Thymus (tissue), 11 donors: ENCODE results near the gene DTX3. TPM values are rescaled to one million over a fixed set of nuclear protein-coding genes. Genes with fewer than 3 reads are reported as not detected.

Experiments
- DNase-seq, 9 donors: peaks; one replicate each; pipeline ENCODE4 v3.0.0-alpha.2; 2013; ENCODE audit warnings: low spot score in 9 of 9, low read depth in 6 of 9, missing footprints in 1 of 9
- H3K27ac ChIP-seq, 2 donors: one replicate each; pipeline ENCODE4 v1.5.1; 2013; ENCODE audit warnings: control low read depth in 1 of 2, low read depth in 1 of 2, low read length in 1 of 2, mild to moderate bottlenecking in 1 of 2, moderate library complexity in 1 of 2
- H3K27me3 ChIP-seq, 2 donors: one replicate each; pipeline ENCODE4 v1.5.1; 2013; ENCODE audit warnings: low read length in 1 of 2; ENCODE audit not compliant: control insufficient read depth in 2 of 2, insufficient read depth in 1 of 2
- H3K36me3 ChIP-seq, 2 donors: one replicate each; pipeline ENCODE4 v1.5.1; 2013; ENCODE audit warnings: low read length in 1 of 2, mild to moderate bottlenecking in 1 of 2, moderate library complexity in 1 of 2; ENCODE audit not compliant: control insufficient read depth in 2 of 2, insufficient read depth in 2 of 2
- H3K4me1 ChIP-seq, 2 donors: one replicate each; pipeline ENCODE4 v1.5.1; 2013; ENCODE audit warnings: low read length in 2 of 2; ENCODE audit not compliant: control insufficient read depth in 2 of 2, insufficient read depth in 2 of 2
- H3K4me3 ChIP-seq, 2 donors: one replicate each; pipeline ENCODE4 v1.5.1; 2013; ENCODE audit warnings: low read length in 2 of 2, control low read depth in 1 of 2, mild to moderate bottlenecking in 1 of 2
- H3K9me3 ChIP-seq, 2 donors: one replicate each; pipeline ENCODE4 v1.5.1; 2013; ENCODE audit warnings: low read length in 1 of 2, mild to moderate bottlenecking in 1 of 2; ENCODE audit not compliant: control insufficient read depth in 2 of 2, insufficient read depth in 1 of 2
- WGBS: extraction: QIAGEN DNeasy Blood & Tissue Kit; methylation state at CpG from one replicate; pipeline ENCODE4 v1.1.7; 2013; 5-methylcytosine and 5-hydroxymethylcytosine counted together
- polyA plus RNA-seq: library from polyadenylated mRNA; stranded (reverse); fragments of 200-250 nt; gene quantifications from one replicate; pipeline ENCODE4 v1.2.3, GENCODE V29; 2013
- total RNA-seq: library from RNA; stranded (reverse); fragments of 120-200 nt; gene quantifications from one replicate; pipeline ENCODE4 v1.2.4, GENCODE V29; 2013
- donor health status: healthy.

The DTX3 gene
- total and polyA plus RNA-seq, 2 donors, result 16.6 to 36.8 TPM

DNA sequence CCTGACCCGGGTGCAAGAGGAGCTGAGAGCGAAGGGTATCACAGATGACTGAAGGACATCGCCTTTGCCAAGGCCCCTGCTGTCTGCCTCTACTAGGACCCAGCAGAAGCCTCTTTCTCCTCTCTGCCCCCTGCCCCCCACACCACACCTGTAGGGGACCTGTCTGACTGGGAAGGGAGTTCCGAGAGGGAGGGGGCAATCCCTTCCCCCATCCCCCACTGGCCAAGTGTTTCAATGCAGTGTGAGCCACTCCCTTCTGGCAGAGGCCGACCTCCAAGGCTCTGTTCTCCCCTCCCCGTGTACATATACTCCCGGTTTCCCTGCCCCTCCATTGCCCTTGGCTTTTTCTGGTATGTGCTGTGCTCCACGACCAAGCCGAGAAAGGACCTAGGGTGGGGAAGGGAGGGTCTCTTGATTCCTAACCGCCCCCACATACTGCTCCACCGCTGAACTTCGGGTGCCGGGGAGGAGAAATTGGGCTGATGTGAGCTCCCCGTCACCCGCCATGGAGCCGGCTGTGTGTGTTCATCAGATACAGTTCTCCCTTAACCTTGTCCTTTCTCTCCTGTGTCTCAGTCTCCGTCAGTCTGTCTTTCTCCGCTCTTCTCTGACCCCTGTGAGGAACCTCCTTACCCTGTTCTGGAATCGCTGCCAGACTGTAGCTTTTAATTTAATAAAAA, 4.6 kb downstream of the DTX3 start:
- H3K4me3 ChIP-seq, result no peak overlapping the region
- H3K27me3 ChIP-seq, result peaks cover 22 to 61% of the 10 kb centered on the region in 2 donors
- 95% methylated on average over 19 of the region's 19 CpGs for WGBS
- peaks cover 10 to 19% of the 10 kb centered on the region in 2 donors for H3K36me3 ChIP-seq
- H3K9me3 ChIP-seq, result peaks cover 0 to 3% of the 10 kb centered on the region in 2 donors
- no peak overlapping the region for H3K27ac ChIP-seq
- peaks cover 24 to 34% of the 10 kb centered on the region in 2 donors for H3K4me1 ChIP-seq
- no peak for DNase-seq

- no peak for DNase-seq
- WGBS, result 47% methylated on average over 34 of the region's 34 CpGs
- H3K4me1 ChIP-seq, result peaks cover 19 to 35% of the 10 kb centered on the region in 2 donors
- H3K27me3 ChIP-seq, result peaks cover 22 to 67% of the 10 kb centered on the region in 2 donors
- peaks cover 10 to 19% of the 10 kb centered on the region in 2 donors for H3K36me3 ChIP-seq
- no peak overlapping the region for H3K4me3 ChIP-seq
- H3K27ac ChIP-seq, result no peak overlapping the region
- peaks cover 0 to 3% of the 10 kb centered on the region in 2 donors for H3K9me3 ChIP-seq
Observed at GRCh38 chr12:57609781-57610553, 5.3 kb downstream of the DTX3 start.

GRCh38 chr12:57610554-57611107, 6.0 kb downstream of the DTX3 start:
- 4% methylated on average over 29 of the region's 29 CpGs for WGBS
- Histone ChIP-seq H3K9me3 (peaks cover 0 to 3% of the 10 kb centered on the region in 2 donors), H3K4me1 (peaks cover 13 to 29% of the 10 kb centered on the region in 2 donors), H3K36me3 (peaks cover 10 to 19% of the 10 kb centered on the region in 2 donors), H3K27ac (no peak overlapping the region), H3K4me3 (peak overlapping the region; percentile 16 to 56), H3K27me3 (peaks cover 22 to 70% of the 10 kb centered on the region in 2 donors)
- no peak for DNase-seq

- peaks cover 8 to 24% of the 10 kb centered on the region in 2 donors for H3K4me1 ChIP-seq
- no peak for DNase-seq
- H3K27me3 ChIP-seq, result peaks cover 22 to 77% of the 10 kb centered on the region in 2 donors
Observed at GRCh38 chr12:57611108-57611826, 6.6 kb downstream of the DTX3 start, which contains the start of gene ARHGEF25. ARHGEF25 (plus strand) TSS chr12:57611435; CDS start chr12:57611895, 460 bp downstream.

GRCh38 chr12:57611827-57612710, 7.4 kb downstream of the DTX3 start:
- peaks cover 7 to 13% of the 10 kb centered on the region in 2 donors for H3K36me3 ChIP-seq
- H3K4me1 ChIP-seq, result peaks cover 8 to 24% of the 10 kb centered on the region in 2 donors
- H3K4me3 ChIP-seq, result peak overlapping the region in 1 of 2 donors; percentile 56
- H3K9me3 ChIP-seq, result peaks cover 0 to 3% of the 10 kb centered on the region in 2 donors
- no peak overlapping the region for H3K27ac ChIP-seq
- H3K27me3 ChIP-seq, result peaks cover 26 to 84% of the 10 kb centered on the region in 2 donors
- 22% methylated on average over 23 of the region's 23 CpGs for WGBS
- DNase-seq, result no peak

More at GRCh38 chr12:57611108-57611826, 6.6 kb downstream of the DTX3 start, which contains the start of gene ARHGEF25:
- 1% methylated on average over 55 of the region's 55 CpGs for WGBS
- H3K27ac ChIP-seq, result no peak within 1 kb of the TSS
- peak within 1 kb of the TSS; percentile 16 to 56 for H3K4me3 ChIP-seq
- peaks cover 0 to 3% of the 10 kb centered on the region in 2 donors for H3K9me3 ChIP-seq
- H3K36me3 ChIP-seq, result peaks cover 10 to 19% of the 10 kb centered on the region in 2 donors

DNA sequence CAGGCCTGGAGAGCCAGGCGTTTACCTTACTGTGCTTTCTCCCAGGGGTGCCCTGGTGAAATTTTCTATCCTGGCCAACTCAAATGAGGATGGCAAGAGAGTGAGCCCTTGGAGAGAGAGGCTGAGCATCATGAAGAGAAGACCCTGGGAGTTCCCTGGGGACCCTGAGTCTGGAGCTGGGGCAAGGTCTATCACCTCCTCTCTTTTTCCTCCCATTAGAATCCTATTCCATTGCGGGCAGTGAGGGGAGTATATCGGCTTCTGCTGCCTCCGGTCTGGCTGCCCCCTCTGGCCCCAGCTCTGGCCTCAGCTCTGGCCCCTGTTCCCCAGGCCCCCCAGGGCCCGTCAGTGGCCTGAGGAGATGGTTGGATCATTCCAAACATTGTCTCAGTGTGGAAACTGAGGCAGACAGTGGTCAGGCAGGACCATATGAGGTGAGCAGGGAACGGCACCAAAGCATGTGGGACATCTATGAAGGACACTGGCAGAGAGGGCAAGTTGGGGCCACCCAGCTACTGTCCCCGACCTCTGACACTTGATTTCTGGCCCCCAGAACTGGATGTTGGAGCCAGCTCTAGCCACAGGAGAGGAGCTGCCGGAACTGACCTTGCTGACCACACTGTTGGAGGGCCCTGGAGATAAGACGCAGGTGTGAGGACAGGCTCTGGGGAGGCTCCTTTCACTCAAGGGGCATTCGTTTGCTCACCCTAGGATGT, 8.2 kb downstream of the DTX3 start:
- peaks cover 4 to 7% of the 10 kb centered on the region in 2 donors for H3K36me3 ChIP-seq
- no peak for DNase-seq
- H3K27ac ChIP-seq, result no peak overlapping the region
- no peak overlapping the region for H3K4me3 ChIP-seq
- peaks cover 8 to 24% of the 10 kb centered on the region in 2 donors for H3K4me1 ChIP-seq
- peaks cover 0 to 3% of the 10 kb centered on the region in 2 donors for H3K9me3 ChIP-seq
- peaks cover 27 to 92% of the 10 kb centered on the region in 2 donors for H3K27me3 ChIP-seq
- WGBS, result 96% methylated on average over 10 of the region's 10 CpGs

DNA sequence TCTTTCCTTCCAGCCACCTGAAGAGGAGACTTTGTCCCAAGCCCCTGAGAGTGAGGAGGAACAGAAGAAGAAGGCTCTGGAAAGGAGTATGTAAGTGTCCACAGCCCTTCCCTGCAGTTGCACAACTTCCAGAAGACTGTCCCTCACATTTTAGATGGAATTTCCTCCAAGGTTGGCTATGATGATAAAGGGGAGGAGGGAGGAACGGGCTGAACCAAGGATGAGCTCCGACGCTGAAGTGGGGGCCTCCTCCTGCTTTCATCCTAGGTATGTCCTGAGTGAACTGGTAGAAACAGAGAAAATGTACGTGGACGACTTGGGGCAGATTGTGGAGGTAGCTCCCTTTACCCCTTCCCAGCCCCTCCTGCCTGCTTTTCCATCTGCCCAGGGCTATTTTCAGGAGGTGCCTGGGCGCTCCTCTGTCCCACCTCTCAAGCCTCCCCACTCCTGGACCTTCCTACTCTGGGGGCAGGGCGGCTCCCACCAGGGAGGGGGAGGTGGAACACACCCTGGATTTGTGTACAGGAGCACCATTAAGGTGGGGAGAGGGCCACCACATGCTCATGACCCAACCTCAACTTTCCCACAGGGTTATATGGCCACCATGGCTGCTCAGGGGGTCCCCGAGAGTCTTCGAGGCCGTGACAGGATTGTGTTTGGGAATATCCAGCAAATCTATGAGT, 8.9 kb downstream of the DTX3 start:
- DNase-seq, result no peak
- Histone ChIP-seq H3K36me3 (peaks cover 4% of the 10 kb centered on the region in 2 donors), H3K27me3 (peaks cover 34 to 96% of the 10 kb centered on the region in 2 donors), H3K27ac (no peak overlapping the region), H3K9me3 (peaks cover 0 to 3% of the 10 kb centered on the region in 2 donors), H3K4me1 (peaks cover 8 to 24% of the 10 kb centered on the region in 2 donors), H3K4me3 (no peak overlapping the region)
- 92% methylated on average over 10 of the region's 10 CpGs for WGBS
